Fibroblast of skin of back (primary cell): Measurements from ENCODE around the gene SLC15A5.

Experiments used
- DNase-seq: peaks from one replicate; pipeline ENCODE4 v3.0.0-alpha.2; 2013

Gene SLC15A5

DNA sequence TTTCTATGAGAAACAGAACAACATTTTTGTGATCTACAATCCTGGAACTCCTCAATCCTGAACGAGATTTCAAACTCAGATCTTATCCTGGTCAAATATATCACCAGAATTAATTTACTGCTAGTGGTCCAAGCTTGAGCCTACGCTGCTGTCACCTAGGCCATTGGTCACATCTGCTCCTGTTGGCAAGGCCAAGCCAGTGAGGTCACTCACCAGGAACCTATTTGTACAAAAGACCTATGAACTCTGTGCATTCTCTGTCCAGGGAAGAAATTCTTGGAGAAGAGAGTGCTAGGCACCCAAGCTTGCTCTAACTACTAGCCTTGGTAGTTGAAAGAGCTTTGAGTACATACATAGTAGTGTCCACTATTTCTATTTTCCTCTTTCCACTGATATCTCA, 106.1 kb downstream of the SLC15A5 start:
- DNase-seq, result no peak

DNA sequence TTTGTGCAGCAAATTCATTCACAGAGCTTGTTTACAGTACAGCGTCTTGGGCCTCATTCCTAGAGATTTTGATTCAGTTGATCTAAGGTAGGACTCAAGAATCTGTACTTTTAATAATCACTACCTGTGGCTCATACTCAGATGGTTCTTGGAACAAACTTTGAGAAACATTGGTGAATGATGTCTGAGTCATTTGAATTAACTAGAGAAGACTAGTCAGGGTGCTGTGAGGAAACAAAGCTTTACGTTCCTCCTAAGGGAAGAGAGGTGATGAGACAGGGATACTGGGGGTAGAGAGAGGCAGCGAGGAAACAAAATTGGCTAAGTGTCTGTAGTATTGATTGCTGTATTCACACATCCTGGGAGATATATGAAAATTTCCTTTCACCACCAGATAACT, 109.4 kb downstream of the SLC15A5 start:
- no peak for DNase-seq

DNA sequence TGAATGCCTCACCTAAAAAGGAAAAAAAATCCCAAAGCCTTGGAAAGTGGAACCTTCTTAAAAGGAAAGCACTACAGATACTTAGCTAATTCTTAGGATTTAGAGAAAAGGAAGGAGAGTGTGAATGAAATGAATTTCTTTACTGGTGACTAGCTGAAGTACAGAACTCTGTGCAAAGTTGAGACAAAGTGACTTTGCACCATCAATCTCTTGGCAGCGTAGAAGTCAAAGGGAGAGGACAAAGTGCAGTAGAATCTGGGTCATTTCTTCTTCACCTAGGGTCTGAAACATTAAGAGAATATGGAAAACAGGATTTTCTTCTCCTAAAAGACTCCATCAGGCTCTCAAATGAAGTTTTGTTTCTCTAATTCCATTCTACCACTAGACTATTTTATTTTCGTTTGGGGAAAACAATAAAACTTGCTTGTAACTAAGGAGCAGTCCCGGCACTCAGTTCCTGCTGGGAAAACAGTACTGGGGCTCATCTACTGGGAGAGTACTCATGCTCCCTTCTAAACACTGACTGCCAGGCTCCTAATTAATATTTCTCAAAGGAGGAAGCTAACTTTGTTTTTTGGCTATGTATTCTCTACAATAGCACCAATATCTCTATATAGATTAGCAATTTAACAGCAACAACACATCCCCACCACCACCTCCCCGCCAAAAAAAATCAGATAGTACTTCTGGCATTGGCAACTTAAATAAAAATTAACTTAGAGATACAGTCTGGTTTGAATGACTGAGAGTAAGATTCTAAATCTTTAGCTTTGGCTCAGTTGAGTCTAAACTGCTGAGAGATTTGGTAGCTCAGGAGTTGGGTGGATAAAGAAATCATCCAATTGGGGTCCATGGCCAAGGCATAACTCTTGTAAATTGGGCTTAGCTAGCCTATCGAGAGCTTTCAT, 110.7 kb downstream of the SLC15A5 start:
- DNase-seq, result no peak

DNA sequence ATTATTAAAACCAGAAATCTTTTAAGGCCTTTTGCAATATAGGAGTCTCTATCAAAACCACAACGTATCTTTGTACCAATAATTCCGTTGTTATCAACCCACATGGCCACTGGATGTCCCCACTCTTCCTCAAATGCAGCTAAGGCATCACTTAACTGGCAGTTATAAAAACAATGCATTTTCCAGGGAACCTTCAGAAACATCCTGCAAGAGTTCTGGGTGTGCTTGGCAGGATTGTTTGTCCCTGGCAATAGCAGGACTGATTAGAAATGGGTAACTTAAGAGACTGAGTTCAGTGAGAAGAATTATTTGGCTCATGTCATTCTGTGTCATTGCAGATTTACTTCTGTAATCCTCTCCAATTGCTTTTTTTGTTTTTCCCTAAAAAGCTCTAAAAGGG, 112.0 kb downstream of the SLC15A5 start:
- peak; percentile 34 for DNase-seq

GRCh38 chr12:16163901-16164300, 113.6 kb downstream of the SLC15A5 start:
- no peak for DNase-seq

DNA sequence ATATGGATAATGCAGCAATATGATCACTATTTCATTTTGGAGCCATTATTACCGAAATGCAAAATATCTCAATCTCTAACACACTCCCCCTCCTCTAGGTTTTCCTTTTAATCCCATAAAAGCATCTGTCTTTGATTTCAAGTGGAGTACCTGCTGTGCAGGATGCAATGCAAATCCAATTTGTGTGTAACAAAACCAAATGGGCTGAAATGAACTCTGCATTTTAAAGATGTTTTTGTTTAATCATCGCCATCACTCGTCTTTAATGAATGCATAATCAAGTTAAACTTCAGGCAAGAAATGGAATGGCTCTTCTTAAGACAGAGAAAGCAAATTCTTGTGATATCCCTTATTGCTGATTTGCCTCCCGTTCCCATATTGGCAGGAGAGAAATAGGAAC, 114.3 kb downstream of the SLC15A5 start:
- DNase-seq, result no peak

DNA sequence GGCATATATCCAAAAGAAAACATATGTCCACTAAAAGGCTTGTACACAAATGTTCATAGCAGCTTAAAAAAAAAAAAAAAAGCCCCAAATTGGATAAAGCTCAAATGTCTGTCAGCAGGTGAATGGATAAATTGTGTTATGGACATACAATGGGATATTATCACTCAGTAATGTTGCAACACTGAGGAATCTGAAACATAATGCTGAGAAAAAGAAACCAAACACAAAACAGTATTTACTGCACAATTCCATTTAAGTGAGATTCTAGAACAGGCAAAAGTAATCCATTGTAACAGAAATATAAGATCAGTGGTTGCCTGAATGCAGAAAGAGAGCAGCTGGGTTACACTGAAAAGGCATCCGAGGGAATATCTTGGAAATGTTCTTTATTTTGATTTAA, 117.9 kb downstream of the SLC15A5 start:
- DNase-seq, result no peak

DNA sequence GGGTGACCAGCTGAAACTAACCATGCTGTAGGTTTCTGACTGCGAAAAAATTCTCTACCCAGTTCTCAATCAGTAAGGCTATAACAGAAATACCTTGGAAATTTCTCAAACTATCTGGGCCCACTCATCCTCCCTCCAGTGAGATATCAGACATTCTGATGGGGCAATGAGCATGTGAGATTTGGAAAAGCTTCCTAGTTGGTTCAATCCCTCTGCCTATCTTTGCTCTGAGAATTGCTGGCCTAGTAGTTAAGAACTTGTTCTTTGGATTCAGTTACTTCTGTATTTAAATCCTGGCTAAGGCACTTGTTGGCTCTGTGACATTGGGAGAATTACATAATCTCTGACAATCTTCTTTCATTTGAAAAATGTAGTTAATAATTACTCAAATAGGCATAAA, 119.4 kb downstream of the SLC15A5 start:
- no peak for DNase-seq

DNA sequence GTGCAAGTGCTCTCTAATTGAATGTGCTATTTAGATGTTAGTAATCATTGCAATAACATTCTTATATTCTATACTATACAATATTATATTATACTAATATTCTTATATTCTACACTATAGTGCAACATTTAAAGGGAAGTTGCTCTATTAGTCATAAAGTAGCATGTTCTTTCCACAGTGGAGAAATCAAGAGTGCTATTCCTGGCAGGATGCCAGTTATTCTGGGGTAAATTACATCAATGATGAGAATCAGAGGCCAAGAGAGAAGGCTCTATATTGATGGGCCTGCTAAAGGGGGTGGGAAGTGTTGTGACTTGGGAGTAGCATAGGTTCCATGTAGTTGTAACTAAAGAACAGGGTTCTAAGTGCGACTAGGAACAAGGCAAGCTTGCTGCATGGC, 121.5 kb downstream of the SLC15A5 start:
- no peak for DNase-seq

- no peak for DNase-seq
These were observed 122.5 kb downstream of the SLC15A5 start for GRCh38 chr12:16154990-16155389.

DNA sequence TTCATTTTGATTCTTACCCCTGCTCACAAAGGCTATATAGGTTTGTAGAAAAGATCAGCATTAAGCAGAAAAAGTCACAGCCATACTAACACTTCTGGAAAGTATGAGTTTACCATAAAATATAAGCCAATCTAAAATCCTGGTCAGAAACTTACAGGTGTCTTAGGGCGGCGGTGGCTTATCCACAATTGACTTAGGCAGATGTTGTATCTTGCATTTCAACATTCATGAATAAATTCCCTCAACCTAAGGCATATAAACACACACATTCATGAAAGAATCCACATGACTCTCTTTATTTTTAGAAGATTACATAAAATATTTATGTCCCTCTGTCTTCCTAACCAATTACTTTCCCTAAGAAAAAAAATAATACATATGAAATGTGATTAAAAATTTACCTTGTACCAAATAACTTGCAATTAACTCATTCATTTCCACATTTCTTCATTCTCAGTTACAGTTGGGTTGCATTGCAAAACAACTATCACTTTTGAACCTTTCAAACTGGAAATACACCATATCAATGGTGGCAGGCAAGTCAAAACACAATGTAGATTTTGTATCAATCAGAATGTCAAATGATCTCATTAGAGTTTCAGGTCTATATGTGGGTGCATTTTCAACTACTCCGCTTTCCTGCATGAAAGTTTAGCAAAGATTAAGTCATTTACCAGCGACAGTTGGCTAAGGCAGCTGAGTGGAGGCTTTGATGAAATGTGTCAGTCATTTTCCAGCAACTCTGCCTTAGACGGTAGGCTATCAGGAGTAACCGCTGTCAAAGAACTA, 124.4 kb downstream of the SLC15A5 start:
- DNase-seq, result no peak

- no peak for DNase-seq
These were observed 127.2 kb downstream of the SLC15A5 start for GRCh38 chr12:16150276-16150675.

DNA sequence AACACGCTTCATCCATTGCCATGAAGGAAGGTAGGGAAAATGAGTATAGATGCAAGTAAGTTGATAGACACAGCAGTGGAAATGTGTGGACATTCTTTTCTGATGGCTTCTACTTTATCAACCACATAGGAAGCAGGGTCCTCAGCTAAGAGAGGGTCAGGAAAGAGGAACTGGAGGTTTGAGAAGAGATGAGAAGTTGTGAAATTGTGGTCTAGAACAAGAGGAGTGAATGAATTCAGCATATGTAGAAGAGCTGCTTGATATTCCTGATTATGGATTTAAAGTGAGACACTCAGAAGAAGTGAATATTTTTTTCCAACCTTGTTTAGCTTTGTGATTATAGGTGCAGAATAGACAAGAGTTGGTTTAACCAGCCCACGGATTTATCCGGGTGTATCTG, 128.5 kb downstream of the SLC15A5 start:
- no peak for DNase-seq
